RWPE1 (cell line): ENCODE measurements around the gene CHAF1A.

Experiments
- CTCF ChIA-PET: fragments of 350-600 bp; sonication (Branson Sonifier 250); formaldehyde crosslinking; extraction: SDS; loops from one replicate; lab custom pipeline; 2021; lab: Yijun Ruan, JAX
- POLR2A ChIA-PET: fragments of 400-600 bp; formaldehyde crosslinking; extraction: SDS; loops from one replicate; lab custom pipeline; 2020; ENCODE audit warnings: antibody characterized with exemption; ENCODE audit not compliant: low non-redundant PET; lab: Yijun Ruan, JAX
- DNase-seq: peaks from one replicate; pipeline ENCODE4 v3.0.0; 2012; ENCODE audit warnings: low spot score
- H3K27ac ChIP-seq: fragments of 450-650 bp; 2 replicates; pipeline ENCODE4 v1.5.1; 2017
- TF ChIP-seq, protein P1 (sequence below): fragments of 450-650 bp; conservative IDR thresholded peaks from 2 replicates; pipeline ENCODE4 v1.5.1; 2017; ENCODE audit warnings: low read depth, mild to moderate bottlenecking

The CHAF1A gene

DNA sequence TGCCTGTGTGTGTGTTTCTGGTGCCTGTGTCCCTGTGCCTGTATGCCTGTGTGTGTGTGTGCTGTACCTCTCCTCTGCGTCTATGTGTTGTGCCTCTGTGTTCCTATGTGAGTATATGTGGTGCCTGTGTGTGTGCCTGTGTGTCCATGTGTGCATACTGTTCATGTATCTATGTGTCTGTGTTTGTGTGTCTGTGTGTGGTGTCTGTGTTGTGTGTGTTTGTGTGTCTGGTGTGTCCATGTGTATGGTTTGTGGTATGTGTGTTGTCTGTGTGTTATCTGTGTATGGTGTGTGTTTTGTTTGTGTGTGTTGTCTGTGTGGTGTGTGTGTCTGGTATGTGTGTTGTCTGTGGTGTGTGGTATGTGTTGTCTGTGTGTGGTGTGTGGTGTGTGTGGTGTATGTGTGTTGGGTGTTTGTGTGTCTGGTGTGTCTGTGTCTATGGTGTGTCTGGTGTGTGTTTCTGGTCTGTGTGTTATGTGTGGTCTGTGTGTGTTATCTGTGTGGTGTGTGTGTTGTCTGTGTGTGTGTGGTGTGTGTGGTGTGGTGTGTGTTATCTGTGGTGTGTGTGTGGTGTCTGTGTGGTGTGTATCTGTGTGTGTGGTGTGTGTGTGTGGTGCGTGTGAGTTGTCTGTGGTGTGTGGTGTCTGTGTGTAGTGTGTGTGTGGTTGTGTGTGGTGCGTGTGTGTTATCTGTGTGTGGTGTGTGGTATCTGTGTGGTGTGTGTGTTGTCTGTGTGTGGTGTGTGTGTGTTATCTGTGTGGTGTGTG is 90.1 kb downstream of the CHAF1A start:
- TF ChIP-seq, protein P1, sequence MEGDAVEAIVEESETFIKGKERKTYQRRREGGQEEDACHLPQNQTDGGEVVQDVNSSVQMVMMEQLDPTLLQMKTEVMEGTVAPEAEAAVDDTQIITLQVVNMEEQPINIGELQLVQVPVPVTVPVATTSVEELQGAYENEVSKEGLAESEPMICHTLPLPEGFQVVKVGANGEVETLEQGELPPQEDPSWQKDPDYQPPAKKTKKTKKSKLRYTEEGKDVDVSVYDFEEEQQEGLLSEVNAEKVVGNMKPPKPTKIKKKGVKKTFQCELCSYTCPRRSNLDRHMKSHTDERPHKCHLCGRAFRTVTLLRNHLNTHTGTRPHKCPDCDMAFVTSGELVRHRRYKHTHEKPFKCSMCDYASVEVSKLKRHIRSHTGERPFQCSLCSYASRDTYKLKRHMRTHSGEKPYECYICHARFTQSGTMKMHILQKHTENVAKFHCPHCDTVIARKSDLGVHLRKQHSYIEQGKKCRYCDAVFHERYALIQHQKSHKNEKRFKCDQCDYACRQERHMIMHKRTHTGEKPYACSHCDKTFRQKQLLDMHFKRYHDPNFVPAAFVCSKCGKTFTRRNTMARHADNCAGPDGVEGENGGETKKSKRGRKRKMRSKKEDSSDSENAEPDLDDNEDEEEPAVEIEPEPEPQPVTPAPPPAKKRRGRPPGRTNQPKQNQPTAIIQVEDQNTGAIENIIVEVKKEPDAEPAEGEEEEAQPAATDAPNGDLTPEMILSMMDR, result no peak
- POLR2A ChIA-PET, result no interaction called here
- DNase-seq, result no peak
- H3K27ac ChIP-seq, result peak overlapping the region; percentile 36
- CTCF ChIA-PET, result interaction anchor here (0.7 kb wide), 1 partner anchor 127 kb away, joined by 3 read pairs; no protein-coding TSS in a partner anchor
